SK-N-SH (cell line): ENCODE data around the gene MAPT. TPM values are rescaled to one million over a fixed set of nuclear protein-coding genes. Genes with fewer than 3 reads are reported as not detected.

Source experiments
- CTCF ChIA-PET: fragments of 300-600, 350-600 bp; formaldehyde crosslinking; extraction: SDS; loops from one replicate; lab custom pipeline; 2021; lab: Yijun Ruan, JAX
- POLR2A ChIA-PET: fragments of 350-600 bp; sonication (Branson Sonifier 250); formaldehyde crosslinking; extraction: SDS; loops from one replicate; lab custom pipeline; 2020; ENCODE audit warnings: antibody characterized with exemption, inconsistent platforms; lab: Yijun Ruan, JAX
- DNase-seq: peaks from one replicate; pipeline ENCODE4 v3.0.0; 2012
- H2AFZ ChIP-seq: fragments of 200-600 bp; sonication (generic); 2 replicates; pipeline ENCODE4 v1.8.1; 2016; ENCODE audit warnings: antibody characterized with exemption, mild to moderate bottlenecking, low read depth
- H3F3A ChIP-seq: fragments of 200-600 bp; sonication (generic); replicated peaks from 2 replicates; pipeline ENCODE3; 2016; ENCODE audit warnings: antibody characterized with exemption, mild to moderate bottlenecking; ENCODE audit not compliant: insufficient read depth
- H3K27ac ChIP-seq, 2 experiments: fragments of 200-500 bp in 1 of 2; fragments of 200-600 bp in 1 of 2; sonication (Bioruptor generic) in 1 of 2; sonication (generic), shearing (Covaris generic) in 1 of 2; 2 replicates each; pipeline versions ENCODE4 v1.5.1 to v1.6.1; 2014 to 2016; ENCODE audit warnings: low read depth in 2 of 2, inconsistent platforms in 1 of 2, low read length in 1 of 2, mild to moderate bottlenecking in 1 of 2, mixed read lengths in 1 of 2
- H3K27me3 ChIP-seq: fragments of 200-600 bp; sonication (generic), shearing (Covaris generic); 2 replicates; pipeline ENCODE4 v1.6.1; 2016; ENCODE audit warnings: mixed run types; ENCODE audit not compliant: insufficient read depth
- H3K36me3 ChIP-seq, 2 experiments: fragments of 200-500 bp in 1 of 2; fragments of 200-600 bp in 1 of 2; sonication (Bioruptor generic) in 1 of 2; sonication (generic) in 1 of 2; replicated peaks in 1 of 2; 2 replicates each; pipeline versions ENCODE3 to v1.5.1; 2014 to 2016; ENCODE audit warnings: low read length in 1 of 2, mild to moderate bottlenecking in 1 of 2; ENCODE audit not compliant: insufficient read depth in 2 of 2, control insufficient read depth in 1 of 2
- H3K4me1 ChIP-seq, 2 experiments: fragments of 200-500 bp in 1 of 2; fragments of 200-600 bp in 1 of 2; sonication (Bioruptor generic) in 1 of 2; sonication (generic), shearing (Covaris generic) in 1 of 2; 2 replicates each; pipeline versions ENCODE4 v1.5.1 to v1.6.1; 2014 to 2016; ENCODE audit warnings: low read depth in 1 of 2, low read length in 1 of 2, mixed run types in 1 of 2; ENCODE audit not compliant: insufficient read depth in 2 of 2, control insufficient read depth in 1 of 2
- H3K4me2 ChIP-seq: fragments of 200-600 bp; sonication (generic), shearing (Covaris generic); 2 replicates; pipeline ENCODE4 v1.6.1; 2017; ENCODE audit warnings: mixed run types
- H3K4me3 ChIP-seq, 2 experiments: fragments of 200-500 bp in 1 of 2; fragments of 200-600 bp in 1 of 2; sonication (Bioruptor generic) in 1 of 2; sonication (generic), shearing (Covaris generic) in 1 of 2; 2 replicates each; pipeline versions ENCODE4 v1.5.1 to v1.8.1; 2014 to 2016; ENCODE audit warnings: low read depth in 2 of 2, inconsistent platforms in 1 of 2, low read length in 1 of 2, mild to moderate bottlenecking in 1 of 2, mixed read lengths in 1 of 2, moderate library complexity in 1 of 2
- H3K79me2 ChIP-seq: fragments of 200-600 bp; sonication (generic); 2 replicates; pipeline ENCODE4 v1.8.1; 2017; ENCODE audit warnings: mild to moderate bottlenecking; ENCODE audit not compliant: insufficient read depth
- H3K9ac ChIP-seq: fragments of 200-600 bp; sonication (generic); 2 replicates; pipeline ENCODE4 v1.6.1; 2017; ENCODE audit warnings: mixed run types
- H3K9me2 ChIP-seq: fragments of 200-600 bp; sonication (generic); 2 replicates; pipeline ENCODE4 v1.6.1; 2017; ENCODE audit warnings: mixed run types
- H3K9me3 ChIP-seq: fragments of 200-600 bp; sonication (generic); 2 replicates; pipeline ENCODE4 v1.6.1; 2017; ENCODE audit warnings: mixed run types, mild to moderate bottlenecking, moderate library complexity
- H4K20me1 ChIP-seq: fragments of 200-600 bp; sonication (generic); 2 replicates; pipeline ENCODE4 v1.6.1; 2017; ENCODE audit warnings: mild to moderate bottlenecking, mixed run types; ENCODE audit not compliant: insufficient read depth
- EZH2phosphoT487 ChIP-seq: fragments of 200-600 bp; sonication (generic); IDR thresholded peaks from 2 replicates; pipeline ENCODE4 v1.6.1; 2017; ENCODE audit warnings: low read depth, mixed run types, mild to moderate bottlenecking, antibody characterized with exemption, moderate library complexity, borderline replicate concordance
- FOSL2 ChIP-seq: IDR thresholded peaks from 2 replicates; pipeline ENCODE4 v1.4.0; 2012; ENCODE audit warnings: low read depth, mild to moderate bottlenecking, moderate library complexity, borderline replicate concordance
- FOXJ3 ChIP-seq: sonication (generic); formaldehyde crosslinking; IDR thresholded peaks from 2 replicates; pipeline ENCODE4 v1.5.1; 2020; ENCODE audit warnings: mild to moderate bottlenecking, missing genetic modification reagents
- GABPA ChIP-seq: IDR thresholded peaks from 2 replicates; pipeline ENCODE4 v1.4.0; 2012; ENCODE audit warnings: low read depth, mild to moderate bottlenecking
- GATA2 ChIP-seq: sonication (generic); formaldehyde crosslinking; IDR thresholded peaks from 2 replicates; pipeline ENCODE4 v1.5.0; 2020; ENCODE audit warnings: mild to moderate bottlenecking, missing genetic modification reagents
- JUND ChIP-seq: IDR thresholded peaks from 2 replicates; pipeline ENCODE4 v1.4.0; 2012
- MXI1 ChIP-seq: IDR thresholded peaks from 2 replicates; pipeline ENCODE4 v1.6.1; 2012; ENCODE audit warnings: mild to moderate bottlenecking, low read depth, low read length, improper control_type of control experiment
- POLR2AphosphoS5 ChIP-seq: IDR thresholded peaks from 2 replicates; pipeline ENCODE4 v1.6.1; 2012; ENCODE audit warnings: low read depth, low read length
- RAD21 ChIP-seq: IDR thresholded peaks from 2 replicates; pipeline ENCODE4 v1.6.1; 2012; ENCODE audit warnings: mild to moderate bottlenecking, low read length
- RCOR1 ChIP-seq: fragments of 150-350 bp; IDR thresholded peaks from 2 replicates; pipeline ENCODE4 v1.6.1; 2017; ENCODE audit warnings: antibody characterized with exemption, low read length
- RFX5 ChIP-seq: IDR thresholded peaks from 2 replicates; pipeline ENCODE4 v1.6.1; 2012; ENCODE audit warnings: mild to moderate bottlenecking, improper control_type of control experiment, low read length
- SIN3A ChIP-seq: IDR thresholded peaks from 2 replicates; pipeline ENCODE4 v1.6.1; 2012; ENCODE audit warnings: low read depth, mild to moderate bottlenecking, low read length, moderate library complexity, borderline replicate concordance
- SMC3 ChIP-seq: IDR thresholded peaks from 2 replicates; pipeline ENCODE4 v1.6.1; 2012; ENCODE audit warnings: low read depth, low read length, improper control_type of control experiment
- TCF12 ChIP-seq: IDR thresholded peaks from 2 replicates; pipeline ENCODE4 v1.4.0; 2012
- TEAD4 ChIP-seq: IDR thresholded peaks from 2 replicates; pipeline ENCODE4 v1.4.0; 2012; ENCODE audit warnings: mild to moderate bottlenecking, borderline replicate concordance; ENCODE audit not compliant: insufficient read depth
- YY1 ChIP-seq: IDR thresholded peaks from 2 replicates; pipeline ENCODE4 v1.4.0; 2012; ENCODE audit warnings: low read depth, mild to moderate bottlenecking
- WGBS: methylation state at CpG from one replicate; pipeline ENCODE4 v1.1.6; 2017; ENCODE audit warnings: low lambda C conversion rate; 5-methylcytosine and 5-hydroxymethylcytosine counted together
- polyA plus RNA-seq, 3 experiments: library from polyadenylated mRNA; depleted of rRNA; stranded (reverse); fragments of >200 nt; gene quantifications; 2 replicates each; pipeline ENCODE4 v1.2.3, GENCODE V29; 2012
- TF ChIP-seq, protein P1 (sequence below): IDR thresholded peaks from 2 replicates; pipeline ENCODE4 v1.4.0; 2012; ENCODE audit warnings: low read depth
- TF ChIP-seq, protein P2 (sequence below): fragments of 150-350 bp; IDR thresholded peaks from 2 replicates; pipeline ENCODE4 v1.6.1; 2016; ENCODE audit warnings: mild to moderate bottlenecking, low read depth, low read length
- TF ChIP-seq, protein P3 (sequence below): IDR thresholded peaks from 2 replicates; pipeline ENCODE4; 2012
- TF ChIP-seq, protein P4 (sequence below): fragments of 200-600 bp; sonication (generic); IDR thresholded peaks from 2 replicates; pipeline ENCODE4 v1.6.1; 2017; ENCODE audit warnings: antibody characterized with exemption, mild to moderate bottlenecking, moderate library complexity

Gene MAPT
- polyA plus RNA-seq, 1 of the 3 experiments (the other 2 are of a cell fraction): 0.74 TPM

DNA sequence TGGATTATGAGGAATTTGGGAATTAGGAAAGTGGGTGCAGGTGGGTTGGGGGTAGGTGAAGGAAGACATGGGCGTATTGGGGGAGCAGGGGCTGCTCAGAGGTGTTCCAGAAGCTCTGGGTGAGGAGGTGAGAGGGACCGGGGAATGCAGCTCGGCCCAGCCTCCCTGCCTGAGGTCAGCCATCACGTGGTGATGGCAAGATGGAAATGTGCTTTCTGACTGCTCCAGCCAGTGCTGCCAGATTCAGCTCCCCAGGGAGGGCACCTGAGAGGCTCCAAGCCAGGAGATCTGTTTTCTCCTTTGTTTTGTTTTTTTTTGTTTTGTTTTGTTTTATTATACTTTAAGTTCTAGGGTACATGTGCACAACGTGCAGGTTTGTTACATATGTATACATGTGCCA is 69.5 kb downstream of the MAPT start:
- Histone ChIP-seq H3K27me3 (peaks cover 36% of the 10 kb centered on the region), H3K9me2 (no peaks in the 10 kb centered on the region), H3K79me2 (no peaks in the 10 kb centered on the region), H3K36me3 (no peaks in the 10 kb centered on the region), H3K4me1 (no peaks in the 10 kb centered on the region; a peak in 1 of 4 replicates), H3F3A (no peaks in the 10 kb centered on the region), H3K4me3 (no peak overlapping the region), H3K9me3 (no peaks in the 10 kb centered on the region), H2AFZ (no peak overlapping the region), H3K27ac (no peak overlapping the region), H3K9ac (no peak overlapping the region), H3K4me2 (no peak overlapping the region), H4K20me1 (no peaks in the 10 kb centered on the region)
- POLR2A ChIA-PET: interaction anchor here (0.6 kb wide), 1 partner anchor 21 kb away, joined by 3 read pairs; no protein-coding TSS in a partner anchor
- no peak for DNase-seq
- CTCF ChIA-PET: interaction anchor here (1.1 kb wide), 1 partner anchor 39 kb away, joined by 4 read pairs; no protein-coding TSS in a partner anchor
- TF ChIP-seq RFX5 (no peak), TCF12 (no peak), TEAD4 (no peak), FOSL2 (no peak), YY1 (no peak), SIN3A (no peak), GABPA (no peak), SMC3 (no peak), EZH2phosphoT487 (no peak), JUND (no peak), RAD21 (no peak), FOXJ3 (CRISPR knock-in tag) (no peak), GATA2 (no peak)
- TF ChIP-seq, protein P1, sequence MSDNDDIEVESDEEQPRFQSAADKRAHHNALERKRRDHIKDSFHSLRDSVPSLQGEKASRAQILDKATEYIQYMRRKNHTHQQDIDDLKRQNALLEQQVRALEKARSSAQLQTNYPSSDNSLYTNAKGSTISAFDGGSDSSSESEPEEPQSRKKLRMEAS: no peak
- TF ChIP-seq, protein P2, sequence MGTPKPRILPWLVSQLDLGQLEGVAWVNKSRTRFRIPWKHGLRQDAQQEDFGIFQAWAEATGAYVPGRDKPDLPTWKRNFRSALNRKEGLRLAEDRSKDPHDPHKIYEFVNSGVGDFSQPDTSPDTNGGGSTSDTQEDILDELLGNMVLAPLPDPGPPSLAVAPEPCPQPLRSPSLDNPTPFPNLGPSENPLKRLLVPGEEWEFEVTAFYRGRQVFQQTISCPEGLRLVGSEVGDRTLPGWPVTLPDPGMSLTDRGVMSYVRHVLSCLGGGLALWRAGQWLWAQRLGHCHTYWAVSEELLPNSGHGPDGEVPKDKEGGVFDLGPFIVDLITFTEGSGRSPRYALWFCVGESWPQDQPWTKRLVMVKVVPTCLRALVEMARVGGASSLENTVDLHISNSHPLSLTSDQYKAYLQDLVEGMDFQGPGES: no peak
- 71% methylated on average over 5 of the region's 5 CpGs for WGBS

DNA sequence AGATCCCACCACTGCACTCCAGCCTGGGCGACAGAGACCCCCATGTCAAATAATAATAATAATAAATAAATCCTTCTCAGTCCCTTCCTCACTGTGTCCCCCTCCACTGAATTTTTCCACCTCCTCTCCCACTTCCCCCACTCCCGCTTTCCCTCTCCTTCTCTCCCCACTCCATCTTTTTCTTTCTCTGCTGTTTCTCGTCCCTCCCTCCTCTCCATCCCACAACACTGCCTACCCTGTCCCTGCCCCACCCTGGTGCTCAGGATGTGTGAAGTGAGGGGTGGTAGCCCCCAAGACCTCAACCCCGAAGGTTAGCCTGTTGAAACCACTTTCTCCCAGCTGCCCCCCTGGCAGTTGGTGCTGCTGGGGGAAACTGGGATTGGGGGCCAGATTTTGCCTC is 70.3 kb downstream of the MAPT start:
- Histone ChIP-seq H2AFZ (no peak overlapping the region), H3K36me3 (no peaks in the 10 kb centered on the region), H3K9ac (no peak overlapping the region), H3K79me2 (no peaks in the 10 kb centered on the region), H3K27me3 (peaks cover 37% of the 10 kb centered on the region), H3K4me2 (no peak overlapping the region), H3F3A (no peaks in the 10 kb centered on the region), H3K27ac (no peak overlapping the region)
- 52% methylated on average over 4 of the region's 4 CpGs for WGBS
- CTCF ChIA-PET: interaction anchor here (1.1 kb wide), 1 partner anchor 38 kb away, joined by 4 read pairs; no protein-coding TSS in a partner anchor
- TF ChIP-seq, protein P3, sequence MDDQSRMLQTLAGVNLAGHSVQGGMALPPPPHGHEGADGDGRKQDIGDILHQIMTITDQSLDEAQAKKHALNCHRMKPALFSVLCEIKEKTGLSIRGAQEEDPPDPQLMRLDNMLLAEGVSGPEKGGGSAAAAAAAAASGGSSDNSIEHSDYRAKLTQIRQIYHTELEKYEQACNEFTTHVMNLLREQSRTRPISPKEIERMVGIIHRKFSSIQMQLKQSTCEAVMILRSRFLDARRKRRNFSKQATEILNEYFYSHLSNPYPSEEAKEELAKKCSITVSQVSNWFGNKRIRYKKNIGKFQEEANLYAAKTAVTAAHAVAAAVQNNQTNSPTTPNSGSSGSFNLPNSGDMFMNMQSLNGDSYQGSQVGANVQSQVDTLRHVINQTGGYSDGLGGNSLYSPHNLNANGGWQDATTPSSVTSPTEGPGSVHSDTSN: no peak
- TF ChIP-seq MXI1 (no peak), POLR2AphosphoS5 (no peak), RCOR1 (no peak), YY1 (no peak)
- TF ChIP-seq, protein P4, sequence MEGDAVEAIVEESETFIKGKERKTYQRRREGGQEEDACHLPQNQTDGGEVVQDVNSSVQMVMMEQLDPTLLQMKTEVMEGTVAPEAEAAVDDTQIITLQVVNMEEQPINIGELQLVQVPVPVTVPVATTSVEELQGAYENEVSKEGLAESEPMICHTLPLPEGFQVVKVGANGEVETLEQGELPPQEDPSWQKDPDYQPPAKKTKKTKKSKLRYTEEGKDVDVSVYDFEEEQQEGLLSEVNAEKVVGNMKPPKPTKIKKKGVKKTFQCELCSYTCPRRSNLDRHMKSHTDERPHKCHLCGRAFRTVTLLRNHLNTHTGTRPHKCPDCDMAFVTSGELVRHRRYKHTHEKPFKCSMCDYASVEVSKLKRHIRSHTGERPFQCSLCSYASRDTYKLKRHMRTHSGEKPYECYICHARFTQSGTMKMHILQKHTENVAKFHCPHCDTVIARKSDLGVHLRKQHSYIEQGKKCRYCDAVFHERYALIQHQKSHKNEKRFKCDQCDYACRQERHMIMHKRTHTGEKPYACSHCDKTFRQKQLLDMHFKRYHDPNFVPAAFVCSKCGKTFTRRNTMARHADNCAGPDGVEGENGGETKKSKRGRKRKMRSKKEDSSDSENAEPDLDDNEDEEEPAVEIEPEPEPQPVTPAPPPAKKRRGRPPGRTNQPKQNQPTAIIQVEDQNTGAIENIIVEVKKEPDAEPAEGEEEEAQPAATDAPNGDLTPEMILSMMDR: no peak
- TF ChIP-seq, all 33 proteins: peak for 0
- H3K9me3 ChIP-seq: no peaks in the 10 kb centered on the region
- H3K4me3 ChIP-seq: no peak overlapping the region
- no peaks in the 10 kb centered on the region; a peak in 1 of 4 replicates for H3K4me1 ChIP-seq
- H4K20me1 ChIP-seq: no peaks in the 10 kb centered on the region
- DNase-seq: no peak
- H3K9me2 ChIP-seq: no peaks in the 10 kb centered on the region
- POLR2A ChIA-PET: no interaction called here
